Loucy (cell line): Measurements from ENCODE around the gene SIPA1L2.

Experiments
- H2AFZ ChIP-seq: fragments of 200-600 bp; sonication (generic); 2 replicates; pipeline ENCODE4 v1.6.0; 2016; ENCODE audit warnings: antibody characterized with exemption, mild to moderate bottlenecking, low read length, moderate library complexity
- H3F3A ChIP-seq: fragments of 200-600 bp; 2 replicates; pipeline ENCODE4 v1.6.0; 2016; ENCODE audit warnings: antibody characterized with exemption, low read depth, mild to moderate bottlenecking
- H3K27me3 ChIP-seq: fragments of 200-600 bp; sonication (generic); 2 replicates; pipeline ENCODE4 v1.6.1; 2014; ENCODE audit warnings: low read length, mild to moderate bottlenecking; ENCODE audit not compliant: insufficient read depth, poor library complexity, severe bottlenecking
- H3K36me3 ChIP-seq: fragments of 200-600 bp; sonication (generic); 2 replicates; pipeline ENCODE4 v1.6.1; 2016; ENCODE audit warnings: low read length; ENCODE audit not compliant: insufficient read depth
- H3K4me1 ChIP-seq: fragments of 200-600 bp; sonication (generic); 2 replicates; pipeline ENCODE4 v1.5.1; 2014; ENCODE audit warnings: low read length, mild to moderate bottlenecking; ENCODE audit not compliant: insufficient read depth, poor library complexity, severe bottlenecking
- H3K4me2 ChIP-seq: fragments of 200-600 bp; sonication (generic); 2 replicates; pipeline ENCODE4 v1.6.0; 2014; ENCODE audit warnings: antibody characterized with exemption, low read length, low read depth, mild to moderate bottlenecking; ENCODE audit not compliant: poor library complexity, severe bottlenecking
- H3K4me3 ChIP-seq: fragments of 200-600 bp; sonication (generic); 2 replicates; pipeline ENCODE4 v1.5.1; 2014; ENCODE audit warnings: low read length, mild to moderate bottlenecking, mixed read lengths; ENCODE audit not compliant: poor library complexity, severe bottlenecking
- H3K79me2 ChIP-seq: fragments of 200-600 bp; sonication (generic); 2 replicates; pipeline ENCODE4 v1.6.1; 2014; ENCODE audit warnings: low read length; ENCODE audit not compliant: insufficient read depth
- H3K9ac ChIP-seq: fragments of 200-600 bp; sonication (generic); 2 replicates; pipeline ENCODE4 v1.6.0; 2014; ENCODE audit warnings: mild to moderate bottlenecking, low read depth, low read length, moderate library complexity; ENCODE audit not compliant: poor library complexity, severe bottlenecking
- H3K9me2 ChIP-seq: fragments of 200-600 bp; sonication (generic); replicated peaks from 2 replicates; pipeline ENCODE4 v1.6.1; 2016; ENCODE audit warnings: low read depth, low read length, mixed read lengths
- H3K9me3 ChIP-seq: fragments of 200-600 bp; sonication (generic); 2 replicates; pipeline ENCODE4 v1.6.1; 2014; ENCODE audit warnings: mild to moderate bottlenecking, antibody characterized with exemption, low read length, low read depth; ENCODE audit not compliant: insufficient read depth
- H4K20me1 ChIP-seq: fragments of 200-600 bp; sonication (generic); 2 replicates; pipeline ENCODE4 v1.6.0; 2014; ENCODE audit warnings: antibody characterized with exemption, low read length, mild to moderate bottlenecking; ENCODE audit not compliant: insufficient read depth, poor library complexity, severe bottlenecking
- CTCF ChIP-seq: fragments of 200-600 bp; sonication (generic); conservative IDR thresholded peaks from 2 replicates; pipeline ENCODE4 v1.5.1; 2014; ENCODE audit warnings: mild to moderate bottlenecking, antibody characterized with exemption, low read length
- EZH2phosphoT487 ChIP-seq: fragments of 200-600 bp; IDR thresholded peaks from 2 replicates; pipeline ENCODE4 v1.6.1; 2018; ENCODE audit warnings: antibody characterized with exemption, mild to moderate bottlenecking, moderate library complexity, borderline replicate concordance

Gene SIPA1L2

DNA sequence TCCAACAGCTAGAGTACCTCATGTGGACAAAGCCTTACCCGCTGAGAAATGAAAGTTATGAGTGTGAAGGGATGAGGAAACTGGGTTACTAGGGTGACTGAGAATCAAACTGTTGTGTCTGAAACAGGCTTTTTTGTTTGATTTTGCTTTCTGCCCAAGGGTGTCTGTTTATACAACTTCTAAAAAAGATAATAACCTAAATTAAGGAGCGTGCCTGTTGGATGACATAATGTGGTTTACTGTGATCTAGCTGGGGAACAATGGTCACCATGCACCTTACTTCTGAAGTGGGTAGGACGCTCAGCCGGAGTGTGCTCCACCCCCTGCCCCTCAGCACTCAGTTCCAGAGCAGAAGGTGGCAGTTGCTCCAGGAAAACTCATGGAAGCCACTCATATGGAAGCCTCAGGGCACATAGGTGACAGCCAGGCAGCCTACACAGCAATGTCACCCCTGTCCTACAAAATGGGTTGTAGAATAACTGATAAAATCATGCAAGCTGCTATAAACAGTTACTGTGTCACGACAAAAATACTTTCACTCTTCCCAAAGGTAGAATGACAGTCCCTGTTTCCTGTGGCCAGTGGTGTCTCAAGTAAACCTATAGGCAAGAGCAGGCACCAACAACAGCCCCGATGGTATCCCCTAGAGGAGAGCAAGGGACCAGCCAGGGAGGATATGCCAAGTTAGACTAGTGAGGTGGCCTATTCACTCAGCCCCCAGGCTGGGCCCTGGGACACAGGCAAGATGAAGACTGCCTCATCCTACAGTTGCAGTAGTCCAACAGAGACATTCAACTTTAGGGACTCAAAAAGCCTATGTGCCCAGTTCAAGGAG lies 29.3 kb downstream of the SIPA1L2 start:
- H2AFZ ChIP-seq = no peak overlapping the region
- H3K9me3 ChIP-seq = no peaks in the 10 kb centered on the region
- no peaks in the 10 kb centered on the region; the same call in 1 of the 2 replicates for H3F3A ChIP-seq
- peaks cover 76% of the 10 kb centered on the region for H3K79me2 ChIP-seq
- H3K4me2 ChIP-seq = peak overlapping the region; percentile 65
- peak; percentile 38 for TF ChIP-seq CTCF
- TF ChIP-seq EZH2phosphoT487 = no peak
- no peaks in the 10 kb centered on the region for H3K27me3 ChIP-seq
- peaks cover 46% of the 10 kb centered on the region for H3K4me1 ChIP-seq
- peak overlapping the region; percentile 60 for H3K9ac ChIP-seq
- no peaks in the 10 kb centered on the region for H3K36me3 ChIP-seq
- no peaks in the 10 kb centered on the region for H3K9me2 ChIP-seq
- peak overlapping the region; percentile 40 for H3K4me3 ChIP-seq
- no peaks in the 10 kb centered on the region for H4K20me1 ChIP-seq

- no peaks in the 10 kb centered on the region for H3K27me3 ChIP-seq
- H3K9me3 ChIP-seq = no peaks in the 10 kb centered on the region
- no peaks in the 10 kb centered on the region for H3K9me2 ChIP-seq
- no peaks in the 10 kb centered on the region; the same call in 1 of the 2 replicates for H3F3A ChIP-seq
- H3K9ac ChIP-seq = peak overlapping the region; percentile 60
- H3K4me3 ChIP-seq = peak overlapping the region; percentile 40
- H4K20me1 ChIP-seq = no peaks in the 10 kb centered on the region
- H3K79me2 ChIP-seq = peaks cover 75% of the 10 kb centered on the region
- peak overlapping the region; percentile 65 for H3K4me2 ChIP-seq
- peak overlapping the region; percentile 3; the same call in 1 of the 2 replicates for H2AFZ ChIP-seq
- H3K36me3 ChIP-seq = no peaks in the 10 kb centered on the region
- no peak for TF ChIP-seq EZH2phosphoT487
- no peak for TF ChIP-seq CTCF
- peaks cover 46% of the 10 kb centered on the region for H3K4me1 ChIP-seq
Measured at GRCh38 chr1:232599178-232600041, 30.5 kb downstream of the SIPA1L2 start.

- H3K9me3 ChIP-seq = no peaks in the 10 kb centered on the region
- peak overlapping the region; percentile 65 for H3K4me2 ChIP-seq
- no peaks in the 10 kb centered on the region for H3K36me3 ChIP-seq
- H3K9me2 ChIP-seq = no peaks in the 10 kb centered on the region
- H3K4me3 ChIP-seq = peak overlapping the region; percentile 40
- peaks cover 50% of the 10 kb centered on the region for H3K4me1 ChIP-seq
- no peaks in the 10 kb centered on the region for H4K20me1 ChIP-seq
- TF ChIP-seq CTCF (no peak), EZH2phosphoT487 (no peak)
- no peaks in the 10 kb centered on the region; the same call in 1 of the 2 replicates for H3F3A ChIP-seq
- H2AFZ ChIP-seq = no peak overlapping the region
- H3K27me3 ChIP-seq = no peaks in the 10 kb centered on the region
- peak overlapping the region; percentile 60 for H3K9ac ChIP-seq
- H3K79me2 ChIP-seq = peaks cover 75% of the 10 kb centered on the region
Measured at GRCh38 chr1:232598837-232599177, 31.1 kb downstream of the SIPA1L2 start.
